H1 (cell line): Measurements from ENCODE around the gene TMEM258. TPM values are rescaled to one million over a fixed set of nuclear protein-coding genes. Genes with fewer than 3 reads are reported as not detected.

Experiments used
- CTCF ChIA-PET: fragments of 300-600 bp; sonication (Branson Sonifier 250); formaldehyde crosslinking; loops from one replicate; lab custom pipeline; 2021; ENCODE audit not compliant: partially characterized antibody; lab: Charles Lee
- POLR2A ChIA-PET: fragments of 300-600 bp; sonication (Branson Sonifier 250); formaldehyde crosslinking; loops from one replicate; lab custom pipeline; 2021; ENCODE audit warnings: inconsistent platforms; ENCODE audit not compliant: partially characterized antibody; lab: Charles Lee
- DNase-seq, 2 experiments: peaks; one replicate each; pipeline versions ENCODE4 v3.0.0 to v3.0.0-alpha.2; 2010 to 2022; ENCODE audit warnings: low spot score in 2 of 2, low read depth in 1 of 2, mixed read lengths in 1 of 2
- FAIRE-seq: peaks from 2 replicates; lab custom pipeline; 2011; peaks lifted over from hg19 to GRCh38; lab: Jason Lieb, UNC
- H2AFZ ChIP-seq: 2 replicates; pipeline ENCODE4 v1.8.1; 2012; ENCODE audit warnings: low read length, inconsistent platforms
- H2AK5ac ChIP-seq: 2 replicates; pipeline ENCODE4 v1.6.1; 2013; ENCODE audit warnings: low read depth, low read length
- H2BK120ac ChIP-seq: replicated peaks from 2 replicates; pipeline ENCODE3; 2013; ENCODE audit warnings: low read depth, low read length, inconsistent platforms
- H2BK12ac ChIP-seq: 2 replicates; pipeline ENCODE4 v1.6.1; 2013; ENCODE audit warnings: low read depth, low read length
- H2BK15ac ChIP-seq: 2 replicates; pipeline ENCODE4 v1.6.1; 2013; ENCODE audit warnings: low read length
- H2BK20ac ChIP-seq: 2 replicates; pipeline ENCODE4 v1.6.1; 2013; ENCODE audit warnings: low read length
- H2BK5ac ChIP-seq: 2 replicates; pipeline ENCODE4 v1.6.1; 2013; ENCODE audit warnings: low read depth, low read length
- H3K14ac ChIP-seq: 2 replicates; pipeline ENCODE4 v1.6.1; 2013; ENCODE audit warnings: inconsistent platforms; ENCODE audit not compliant: insufficient read length
- H3K18ac ChIP-seq: 2 replicates; pipeline ENCODE4 v1.6.1; 2013; ENCODE audit warnings: low read length; ENCODE audit errors: extremely low read depth
- H3K23ac ChIP-seq: 2 replicates; pipeline ENCODE4 v1.6.1; 2013; ENCODE audit warnings: inconsistent platforms; ENCODE audit not compliant: insufficient read length
- H3K23me2 ChIP-seq: 2 replicates; pipeline ENCODE4 v1.6.1; 2013; ENCODE audit warnings: low read depth, low read length
- H3K27ac ChIP-seq: 2 replicates; pipeline ENCODE4 v1.6.1; 2011; ENCODE audit warnings: low read depth, low read length, inconsistent platforms
- H3K27me3 ChIP-seq, 4 experiments: replicated peaks in 1 of 4; 1 replicate in 1 of 4; 2 replicates in 3 of 4; pipeline versions ENCODE4 v1.6.1 to v1.8.1; 2011 to 2013; ENCODE audit warnings: low read length in 3 of 4, mild to moderate bottlenecking in 3 of 4, inconsistent platforms in 2 of 4, mixed read lengths in 2 of 4, moderate library complexity in 1 of 4; ENCODE audit not compliant: control insufficient read depth in 3 of 4, insufficient read depth in 3 of 4; ENCODE audit errors: extremely low read depth in 1 of 4
- H3K36me3 ChIP-seq, 4 experiments: 2 replicates each; pipeline versions ENCODE4 v1.6.1 to v1.8.1; 2011 to 2013; ENCODE audit warnings: mild to moderate bottlenecking in 4 of 4, low read length in 3 of 4, moderate library complexity in 2 of 4, control low read depth in 1 of 4, inconsistent platforms in 1 of 4; ENCODE audit not compliant: insufficient read depth in 4 of 4, control insufficient read depth in 2 of 4
- H3K4ac ChIP-seq: replicated peaks from 2 replicates; pipeline ENCODE3; 2013; ENCODE audit warnings: low read length, low read depth, mixed read lengths, inconsistent platforms; ENCODE audit not compliant: insufficient read length
- H3K4me1 ChIP-seq, 4 experiments: replicated peaks in 1 of 4; 1 replicate in 1 of 4; 2 replicates in 3 of 4; pipeline versions ENCODE4 v1.6.1 to v1.8.1; 2011 to 2013; ENCODE audit warnings: low read length in 3 of 4, inconsistent platforms in 2 of 4, mixed read lengths in 1 of 4; ENCODE audit not compliant: insufficient read depth in 4 of 4, control insufficient read depth in 3 of 4
- H3K4me2 ChIP-seq, 2 experiments: 2 replicates each; pipeline versions ENCODE4 v1.6.1 to v1.8.1; 2011 to 2013; ENCODE audit warnings: low read depth in 2 of 2, low read length in 2 of 2, control low read depth in 1 of 2, inconsistent platforms in 1 of 2, mild to moderate bottlenecking in 1 of 2; ENCODE audit not compliant: insufficient read depth in 1 of 2
- H3K4me3 ChIP-seq, 4 experiments: fragments of 200-600, 300-600 bp in 1 of 4; sonication (generic), shearing (Covaris generic), sonication (Bioruptor Twin) in 1 of 4; 2 replicates each; pipeline versions ENCODE4 v1.5.1 to v1.8.1; 2011 to 2016; ENCODE audit warnings: low read length in 4 of 4, low read depth in 3 of 4, control low read depth in 2 of 4, inconsistent platforms in 2 of 4, mild to moderate bottlenecking in 2 of 4, mixed read lengths in 1 of 4, moderate library complexity in 1 of 4; ENCODE audit not compliant: insufficient read depth in 2 of 4; ENCODE audit errors: extremely low read depth in 1 of 4
- H3K56ac ChIP-seq: replicated peaks from 2 replicates; pipeline ENCODE3; 2013; ENCODE audit warnings: low read depth, mild to moderate bottlenecking, mixed read lengths, low read length, inconsistent platforms; ENCODE audit not compliant: insufficient read length
- H3K79me1 ChIP-seq: 2 replicates; pipeline ENCODE4 v1.6.1; 2013; ENCODE audit warnings: low read depth, low read length, control low read depth
- H3K79me2 ChIP-seq, 2 experiments: 2 replicates each; pipeline versions ENCODE4 v1.6.1 to v1.8.1; 2012 to 2013; ENCODE audit warnings: low read length in 2 of 2, mild to moderate bottlenecking in 2 of 2, inconsistent platforms in 1 of 2; ENCODE audit not compliant: insufficient read depth in 2 of 2, control insufficient read depth in 1 of 2
- H3K9ac ChIP-seq, 4 experiments: replicated peaks in 1 of 4; 1 replicate in 1 of 4; 2 replicates in 3 of 4; pipeline versions ENCODE4 v1.6.1 to v1.8.1; 2011 to 2013; ENCODE audit warnings: low read depth in 3 of 4, low read length in 3 of 4, control low read depth in 2 of 4, mild to moderate bottlenecking in 2 of 4, moderate library complexity in 2 of 4, inconsistent platforms in 1 of 4; ENCODE audit errors: extremely low read depth in 1 of 4
- H3K9me3 ChIP-seq, 2 experiments: 2 replicates each; pipeline versions ENCODE4 v1.6.1 to v1.8.1; 2012 to 2013; ENCODE audit warnings: mild to moderate bottlenecking in 2 of 2, moderate library complexity in 2 of 2, control low read depth in 1 of 2, inconsistent platforms in 1 of 2, low read depth in 1 of 2, low read length in 1 of 2, mixed read lengths in 1 of 2; ENCODE audit not compliant: insufficient read depth in 2 of 2
- H4K20me1 ChIP-seq, 2 experiments: replicated peaks in 1 of 2; 2 replicates each; pipeline versions ENCODE3 to v1.8.1; 2011 to 2013; ENCODE audit warnings: inconsistent platforms in 2 of 2, low read length in 2 of 2, mild to moderate bottlenecking in 1 of 2; ENCODE audit not compliant: insufficient read depth in 2 of 2, control insufficient read depth in 1 of 2
- H4K5ac ChIP-seq: 2 replicates; pipeline ENCODE4 v1.6.1; 2013; ENCODE audit warnings: low read length, low read depth, mixed read lengths, inconsistent platforms; ENCODE audit not compliant: insufficient read length
- H4K8ac ChIP-seq: 2 replicates; pipeline ENCODE4 v1.8.0; 2013; ENCODE audit warnings: mild to moderate bottlenecking, moderate library complexity, low read length, inconsistent platforms; ENCODE audit not compliant: insufficient read depth; ENCODE audit errors: extremely low read depth
- H4K91ac ChIP-seq: replicated peaks from 2 replicates; pipeline ENCODE3; 2013; ENCODE audit warnings: low read length, mixed read lengths, inconsistent platforms; ENCODE audit not compliant: insufficient read length
- ASH2L ChIP-seq: fragments of 200-600, 300-600 bp; sonication (generic); IDR thresholded peaks from one replicate; pipeline ENCODE4 v1.7.1; 2017; ENCODE audit warnings: low read length
- CHD1 ChIP-seq: IDR thresholded peaks from 2 replicates; pipeline ENCODE4 v1.6.1; 2012; ENCODE audit warnings: low read depth, low read length, improper control_type of control experiment
- GABPA ChIP-seq: IDR thresholded peaks from 2 replicates; pipeline ENCODE4 v1.6.1; 2011; ENCODE audit warnings: mild to moderate bottlenecking, low read length, moderate library complexity, borderline replicate concordance; ENCODE audit not compliant: insufficient read depth
- NRF1 ChIP-seq: IDR thresholded peaks from 2 replicates; pipeline ENCODE4 v1.6.1; 2011; ENCODE audit warnings: mild to moderate bottlenecking, low read depth, low read length, improper control_type of control experiment
- POLR2AphosphoS5 ChIP-seq: IDR thresholded peaks from 2 replicates; pipeline ENCODE4 v1.6.1; 2011; ENCODE audit warnings: low read depth, low read length
- SIRT6 ChIP-seq: IDR thresholded peaks from one replicate; pipeline ENCODE4 v1.7.1; 2012; ENCODE audit warnings: low read length, inconsistent platforms
- SP2 ChIP-seq: IDR thresholded peaks from 2 replicates; pipeline ENCODE4 v1.6.1; 2012; ENCODE audit warnings: mild to moderate bottlenecking, low read length, inconsistent platforms
- YY1 ChIP-seq: IDR thresholded peaks from 2 replicates; pipeline ENCODE4 v1.6.1; 2011; ENCODE audit warnings: low read depth, mild to moderate bottlenecking, low read length
- WGBS, 2 experiments: shearing (Covaris generic) in 1 of 2; methylation state at CpG; one replicate each; pipeline versions ENCODE4 v1.1.6 to v1.1.7; 2013 to 2015; ENCODE audit warnings: low lambda C conversion rate in 2 of 2, mixed read lengths in 2 of 2, inconsistent platforms in 1 of 2, low coverage in 1 of 2, missing lambda C conversion rate in 1 of 2; ENCODE audit not compliant: insufficient replicate concordance in 2 of 2, insufficient coverage in 1 of 2, insufficient read length in 1 of 2; ENCODE audit errors: extremely low coverage in 1 of 2, missing lambda C conversion rate in 1 of 2; 5-methylcytosine and 5-hydroxymethylcytosine counted together
- polyA plus RNA-seq, 7 experiments: library from polyadenylated mRNA; depleted of rRNA in 3 of 7; stranded (reverse) in 5 of 7; unstranded in 2 of 7; fragments of >200 nt in 5 of 7; fragments of 200-250 nt in 2 of 7; gene quantifications; 1 replicate in 5 of 7; 2 replicates in 1 of 7; 4 replicates in 1 of 7; pipeline versions ENCODE4 v1.2.1 to v1.2.3, GENCODE V29; 2011 to 2013; ENCODE audit warnings: missing spikeins in 2 of 7, mixed read lengths in 2 of 7
- total RNA-seq: library from RNA; stranded (reverse); fragmentation: NEBNext Ultra II Directional; extraction: Animal tissue kit (Norgen Biotek cat#: 25700); gene quantifications from 2 replicates; pipeline ENCODE4 v1.2.1, GENCODE V29; 2021
- TF ChIP-seq, protein P1 (sequence below), 3 experiments: IDR thresholded peaks; 1 replicate in 2 of 3; 2 replicates in 1 of 3; pipeline versions ENCODE4 v1.5.1 to v1.6.1; 2011; ENCODE audit warnings: low read length in 3 of 3, mild to moderate bottlenecking in 3 of 3, inconsistent platforms in 2 of 3, low read depth in 1 of 3, moderate library complexity in 1 of 3; ENCODE audit not compliant: insufficient read depth in 1 of 3; ENCODE audit errors: control extremely low read depth in 1 of 3
- TF ChIP-seq, protein P2 (sequence below): IDR thresholded peaks from 2 replicates; pipeline ENCODE4 v1.6.1; 2011; ENCODE audit warnings: low read depth, mild to moderate bottlenecking, low read length; ENCODE audit not compliant: insufficient read depth

TMEM258 gene
- total and polyA plus RNA-seq, 2 of the 8 experiments (the other 6 are each of a cell fraction or from before 2014, with no cell fraction given), result 186 to 759 TPM

DNA sequence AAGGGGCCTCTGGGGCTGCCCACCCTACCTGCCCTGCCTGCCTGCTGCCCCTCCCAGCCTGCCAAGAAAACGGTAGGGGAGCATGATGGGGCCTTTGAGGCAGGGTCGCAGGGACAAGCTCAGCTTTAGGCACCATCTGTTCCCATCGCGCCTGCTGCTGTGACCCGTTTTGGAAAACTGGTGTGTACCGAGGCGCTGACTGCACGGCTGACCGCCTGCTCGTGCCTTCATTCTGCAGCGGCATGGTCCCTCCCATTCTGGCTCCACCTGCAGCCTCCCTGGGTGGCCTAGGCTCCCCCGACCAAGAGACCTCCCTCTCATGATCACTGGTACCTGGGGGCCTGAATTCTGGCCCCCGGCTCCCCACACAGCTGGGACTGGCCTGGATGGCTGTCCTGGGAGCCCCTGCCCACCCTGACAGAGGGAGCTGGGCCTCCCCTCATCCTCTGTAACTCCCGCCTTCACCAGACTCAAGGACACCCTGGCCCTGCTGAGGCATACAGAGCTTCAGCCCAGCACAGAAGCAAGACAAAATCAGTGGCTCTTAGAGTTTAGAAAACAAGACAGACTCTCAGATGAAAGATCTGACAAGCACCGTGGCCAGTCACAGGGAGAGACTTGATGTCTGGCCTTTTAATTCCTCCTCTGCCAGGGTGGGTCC is 46.5 kb downstream of the TMEM258 start:
- no peak for DNase-seq
- H4K20me1 ChIP-seq, result no peaks in the 10 kb centered on the region
- no peaks in the 10 kb centered on the region; the same call in 1 of the 2 replicates for H3K23me2 ChIP-seq
- no peak overlapping the region for H3K4me3 ChIP-seq
- FAIRE-seq, result no peak
- H3K4me1 ChIP-seq, result peaks cover 6 to 22% (median 10%) of the 10 kb centered on the region in 4 experiments
- no peak overlapping the region for H3K56ac ChIP-seq
- no peak overlapping the region for H3K23ac ChIP-seq
- H3K14ac ChIP-seq, result no peak overlapping the region
- no peak overlapping the region for H2BK20ac ChIP-seq
- H3K36me3 ChIP-seq, result peaks cover 0 to 7% (median 0%) of the 10 kb centered on the region in 4 experiments; a peak in 1 of 8 replicates
- no peak overlapping the region for H2BK5ac ChIP-seq
- H4K91ac ChIP-seq, result no peak overlapping the region
- no peak overlapping the region for H2BK12ac ChIP-seq
- H3K79me1 ChIP-seq, result no peaks in the 10 kb centered on the region
- H3K4me2 ChIP-seq, result no peak overlapping the region
- no peaks in the 10 kb centered on the region for H3K79me2 ChIP-seq
- no peak overlapping the region for H2BK120ac ChIP-seq
- no peak overlapping the region for H2AK5ac ChIP-seq
- H2AFZ ChIP-seq, result no peak overlapping the region
- no peak overlapping the region for H3K27ac ChIP-seq
- no peak overlapping the region for H3K9ac ChIP-seq
- 89% methylated on average over 15 of the region's 15 CpGs; no CpG with 5 or more reads in 1 of the 2 experiments for WGBS, 2 experiments
- H4K5ac ChIP-seq, result no peak overlapping the region
- H4K8ac ChIP-seq, result peak overlapping the region; percentile 66; the same call in 1 of the 2 replicates
- H2BK15ac ChIP-seq, result 0 out of 2 replicates have a peak overlapping the region, but pooled peaks have one; percentile 72
- H3K9me3 ChIP-seq, result no peaks in the 10 kb centered on the region
- no peak overlapping the region for H3K4ac ChIP-seq
- H3K27me3 ChIP-seq, result no peaks in the 10 kb centered on the region; a peak in 2 of 7 replicates
- no peak overlapping the region for H3K18ac ChIP-seq
- POLR2A ChIA-PET, result interaction anchor here (0.6 to 8.9 kb wide), 4 partner anchors 13 to 344 kb away, joined by 3 to 87 read pairs (median 4); partner anchors contain the start of genes FEN1 and TMEM258
- CTCF ChIA-PET, result interaction anchor here (1.2 to 9.2 kb wide), 13 partner anchors 8 to 214 kb away, joined by 4 to 168 read pairs (median 18); partner anchors contain the start of genes FEN1 and TMEM258
- no peak for TF ChIP-seq CHD1
- TF ChIP-seq, protein P1, sequence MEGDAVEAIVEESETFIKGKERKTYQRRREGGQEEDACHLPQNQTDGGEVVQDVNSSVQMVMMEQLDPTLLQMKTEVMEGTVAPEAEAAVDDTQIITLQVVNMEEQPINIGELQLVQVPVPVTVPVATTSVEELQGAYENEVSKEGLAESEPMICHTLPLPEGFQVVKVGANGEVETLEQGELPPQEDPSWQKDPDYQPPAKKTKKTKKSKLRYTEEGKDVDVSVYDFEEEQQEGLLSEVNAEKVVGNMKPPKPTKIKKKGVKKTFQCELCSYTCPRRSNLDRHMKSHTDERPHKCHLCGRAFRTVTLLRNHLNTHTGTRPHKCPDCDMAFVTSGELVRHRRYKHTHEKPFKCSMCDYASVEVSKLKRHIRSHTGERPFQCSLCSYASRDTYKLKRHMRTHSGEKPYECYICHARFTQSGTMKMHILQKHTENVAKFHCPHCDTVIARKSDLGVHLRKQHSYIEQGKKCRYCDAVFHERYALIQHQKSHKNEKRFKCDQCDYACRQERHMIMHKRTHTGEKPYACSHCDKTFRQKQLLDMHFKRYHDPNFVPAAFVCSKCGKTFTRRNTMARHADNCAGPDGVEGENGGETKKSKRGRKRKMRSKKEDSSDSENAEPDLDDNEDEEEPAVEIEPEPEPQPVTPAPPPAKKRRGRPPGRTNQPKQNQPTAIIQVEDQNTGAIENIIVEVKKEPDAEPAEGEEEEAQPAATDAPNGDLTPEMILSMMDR (IDR thresholded peaks at IDR 0.05; ENCODE audit: control extremely low read depth in 1 of 3, insufficient read depth in 1 of 3, low read depth in 1 of 3, low read length in 3 of 3), result no peak
- TF ChIP-seq NRF1, result no peak
- no peak for TF ChIP-seq POLR2AphosphoS5
- no peak for TF ChIP-seq ASH2L
- TF ChIP-seq YY1, result no peak
- TF ChIP-seq GABPA, result no peak
- no peak for TF ChIP-seq SIRT6
- TF ChIP-seq, protein P2, sequence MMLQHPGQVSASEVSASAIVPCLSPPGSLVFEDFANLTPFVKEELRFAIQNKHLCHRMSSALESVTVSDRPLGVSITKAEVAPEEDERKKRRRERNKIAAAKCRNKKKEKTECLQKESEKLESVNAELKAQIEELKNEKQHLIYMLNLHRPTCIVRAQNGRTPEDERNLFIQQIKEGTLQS, result no peak
- TF ChIP-seq SP2, result no peak
